ENCODE measurements around the gene MAPK4. TPM values are rescaled to one million over a fixed set of nuclear protein-coding genes. Genes with fewer than 3 reads are reported as not detected.

MAPK4 gene
- total RNA-seq, 1 donor from 2014 or later, result 2.2 TPM

GRCh38 chr18:50696929-50697328 is 137.0 kb downstream of the MAPK4 start:
- no peak for DNase-seq (ENCODE audit: extremely low spot score in 2 of 2)
- H3K36me3 ChIP-seq, result no peaks in the 10 kb centered on the region
- TF ChIP-seq POLR2A (IDR thresholded peaks at IDR 0.05), result no peak
- no peak for TF ChIP-seq CTCF (IDR thresholded peaks at IDR 0.05)
- TF ChIP-seq POLR2AphosphoS5 (IDR thresholded peaks at IDR 0.05; ENCODE audit: insufficient read depth in 1 of 2, low read depth in 1 of 2), result no peak
- H3K27ac ChIP-seq, result no peak overlapping the region
- intact Hi-C loops (cut with DNase I), result no loop called here
- H3K4me1 ChIP-seq, result no peaks in the 10 kb centered on the region
- no peak overlapping the region for H3K4me3 ChIP-seq
- no peaks in the 10 kb centered on the region for H3K27me3 ChIP-seq
- H3K9me3 ChIP-seq, result no peaks in the 10 kb centered on the region

GRCh38 chr18:50697509-50697908 is 137.6 kb downstream of the MAPK4 start:
- TF ChIP-seq POLR2AphosphoS5 (IDR thresholded peaks at IDR 0.05; ENCODE audit: insufficient read depth in 1 of 2, low read depth in 1 of 2), result no peak
- no peak for TF ChIP-seq POLR2A (IDR thresholded peaks at IDR 0.05)
- no peak for TF ChIP-seq CTCF (IDR thresholded peaks at IDR 0.05)
- intact Hi-C loops (cut with DNase I), result no loop called here
- Histone ChIP-seq H3K27me3 (no peaks in the 10 kb centered on the region), H3K36me3 (no peaks in the 10 kb centered on the region), H3K9me3 (no peaks in the 10 kb centered on the region), H3K4me3 (no peak overlapping the region), H3K4me1 (no peaks in the 10 kb centered on the region), H3K27ac (no peak overlapping the region)
- no peak for DNase-seq (ENCODE audit: extremely low spot score in 2 of 2)

GRCh38 chr18:50700245-50701165 is 140.6 kb downstream of the MAPK4 start:
- Histone ChIP-seq H3K27ac (no peak overlapping the region), H3K27me3 (no peaks in the 10 kb centered on the region), H3K4me3 (no peak overlapping the region), H3K36me3 (no peaks in the 10 kb centered on the region), H3K4me1 (no peaks in the 10 kb centered on the region), H3K9me3 (no peaks in the 10 kb centered on the region)
- no peak for TF ChIP-seq POLR2A (IDR thresholded peaks at IDR 0.05)
- no peak for TF ChIP-seq POLR2AphosphoS5 (IDR thresholded peaks at IDR 0.05; ENCODE audit: insufficient read depth in 1 of 2, low read depth in 1 of 2)
- TF ChIP-seq CTCF (IDR thresholded peaks at IDR 0.05), result no peak
- intact Hi-C loops (cut with DNase I), result no loop called here
- DNase-seq (ENCODE audit: extremely low spot score in 2 of 2), result no peak

- DNase-seq (ENCODE audit: extremely low spot score in 2 of 2), result no peak
- no peaks in the 10 kb centered on the region for H3K27me3 ChIP-seq
- intact Hi-C loops (cut with DNase I), result no loop called here
- no peaks in the 10 kb centered on the region for H3K9me3 ChIP-seq
- H3K27ac ChIP-seq, result no peak overlapping the region
- no peaks in the 10 kb centered on the region for H3K36me3 ChIP-seq
- no peak overlapping the region for H3K4me3 ChIP-seq
- H3K4me1 ChIP-seq, result no peaks in the 10 kb centered on the region
- TF ChIP-seq POLR2A (IDR thresholded peaks at IDR 0.05) (no peak), POLR2AphosphoS5 (IDR thresholded peaks at IDR 0.05; ENCODE audit: insufficient read depth in 1 of 2, low read depth in 1 of 2) (no peak), CTCF (IDR thresholded peaks at IDR 0.05) (no peak)
Observed at GRCh38 chr18:50704357-50704940, 144.6 kb downstream of the MAPK4 start.

- Histone ChIP-seq H3K27me3 (no peaks in the 10 kb centered on the region), H3K27ac (no peak overlapping the region), H3K36me3 (no peaks in the 10 kb centered on the region), H3K4me1 (no peaks in the 10 kb centered on the region), H3K4me3 (no peak overlapping the region), H3K9me3 (no peaks in the 10 kb centered on the region)
- no peak for DNase-seq (ENCODE audit: extremely low spot score in 2 of 2)
- intact Hi-C loops (cut with DNase I), result no loop called here
- no peak for TF ChIP-seq POLR2AphosphoS5 (IDR thresholded peaks at IDR 0.05; ENCODE audit: insufficient read depth in 1 of 2, low read depth in 1 of 2)
- no peak for TF ChIP-seq POLR2A (IDR thresholded peaks at IDR 0.05)
- TF ChIP-seq CTCF (IDR thresholded peaks at IDR 0.05), result no peak
Observed at GRCh38 chr18:50706199-50706598, 146.3 kb downstream of the MAPK4 start.
